Trophoblast cell (in vitro differentiated cells and primary cell): ENCODE measurements around the gene CATSPER4.
A peak's percentile ranks its signal among the peaks of the same experiment; 100 is the strongest.

ENCODE experiments used
- DNase-seq, 2 donors: peaks; one replicate each; pipeline ENCODE4 v3.0.0-alpha.2; 2016
- H2AFZ ChIP-seq: 2 replicates; pipeline ENCODE4 v1.6.1; 2013; ENCODE audit warnings: low read length, moderate library complexity, mild to moderate bottlenecking; ENCODE audit not compliant: insufficient read depth, poor library complexity
- H2AK5ac ChIP-seq: 2 replicates; pipeline ENCODE4 v1.6.1; 2013; ENCODE audit warnings: mild to moderate bottlenecking, low read length
- H2BK120ac ChIP-seq: 2 replicates; pipeline ENCODE4 v1.6.1; 2013; ENCODE audit warnings: low read length, mild to moderate bottlenecking, moderate library complexity; ENCODE audit not compliant: insufficient read depth, poor library complexity
- H2BK12ac ChIP-seq: 2 replicates; pipeline ENCODE4 v1.6.1; 2013; ENCODE audit warnings: mild to moderate bottlenecking, low read length, moderate library complexity
- H2BK5ac ChIP-seq: 2 replicates; pipeline ENCODE4 v1.6.1; 2013; ENCODE audit warnings: low read length, low read depth, moderate library complexity, mild to moderate bottlenecking; ENCODE audit not compliant: poor library complexity
- H3K14ac ChIP-seq: 2 replicates; pipeline ENCODE4 v1.6.1; 2013; ENCODE audit warnings: mild to moderate bottlenecking, low read length
- H3K18ac ChIP-seq: 2 replicates; pipeline ENCODE4 v1.6.1; 2013; ENCODE audit warnings: mild to moderate bottlenecking, low read length
- H3K23ac ChIP-seq: 2 replicates; pipeline ENCODE4 v1.6.1; 2013; ENCODE audit warnings: low read length
- H3K27ac ChIP-seq: 2 replicates; pipeline ENCODE4 v1.5.1; 2013; ENCODE audit warnings: low read depth, mild to moderate bottlenecking, inconsistent platforms, low read length, moderate library complexity
- H3K27me3 ChIP-seq: 2 replicates; pipeline ENCODE4 v1.6.1; 2013; ENCODE audit warnings: inconsistent platforms, mild to moderate bottlenecking, low read length, moderate library complexity; ENCODE audit not compliant: insufficient read depth
- H3K36me3 ChIP-seq, 2 experiments: 1 replicate in 1 of 2; 2 replicates in 1 of 2; pipeline ENCODE4 v1.6.1; 2013; ENCODE audit warnings: low read length in 2 of 2, mild to moderate bottlenecking in 2 of 2, moderate library complexity in 1 of 2; ENCODE audit not compliant: insufficient read depth in 2 of 2, control insufficient read depth in 1 of 2
- H3K4ac ChIP-seq: 2 replicates; pipeline ENCODE4 v1.6.1; 2013; ENCODE audit warnings: low read depth, mild to moderate bottlenecking, low read length, moderate library complexity
- H3K4me1 ChIP-seq, 2 experiments: 1 replicate in 1 of 2; 2 replicates in 1 of 2; pipeline ENCODE4 v1.6.1; 2013; ENCODE audit warnings: low read length in 2 of 2, mild to moderate bottlenecking in 2 of 2, moderate library complexity in 1 of 2; ENCODE audit not compliant: insufficient read depth in 2 of 2, control insufficient read depth in 1 of 2
- H3K4me2 ChIP-seq: 2 replicates; pipeline ENCODE4 v1.6.1; 2013; ENCODE audit warnings: inconsistent platforms, mild to moderate bottlenecking, low read length, moderate library complexity
- H3K4me3 ChIP-seq: 2 replicates; pipeline ENCODE4 v1.5.1; 2013; ENCODE audit warnings: mild to moderate bottlenecking, low read depth, low read length, inconsistent platforms
- H3K79me1 ChIP-seq: one replicate; pipeline ENCODE4 v1.6.1; 2013; ENCODE audit warnings: low read length
- H3K79me2 ChIP-seq: 2 replicates; pipeline ENCODE4 v1.6.1; 2013; ENCODE audit warnings: low read length, mild to moderate bottlenecking; ENCODE audit not compliant: control insufficient read depth, insufficient read depth, poor library complexity
- H3K9ac ChIP-seq: 2 replicates; pipeline ENCODE4 v1.6.1; 2013; ENCODE audit warnings: mild to moderate bottlenecking, low read length
- H3K9me3 ChIP-seq: 2 replicates; pipeline ENCODE4 v1.6.1; 2013; ENCODE audit warnings: low read depth, mild to moderate bottlenecking, control low read depth, inconsistent platforms, low read length; ENCODE audit not compliant: insufficient read depth
- H4K12ac ChIP-seq: 2 replicates; pipeline ENCODE4 v1.6.1; 2013; ENCODE audit warnings: low read depth, mild to moderate bottlenecking, low read length, moderate library complexity
- H4K8ac ChIP-seq: 2 replicates; pipeline ENCODE4 v1.6.1; 2013; ENCODE audit warnings: low read depth, mild to moderate bottlenecking, low read length, moderate library complexity
- H4K91ac ChIP-seq: one replicate; pipeline ENCODE4 v1.6.1; 2013; ENCODE audit warnings: low read depth, mild to moderate bottlenecking, low read length, moderate library complexity
- WGBS: extraction: QIAGEN DNeasy Blood & Tissue Kit; methylation state at CpG from one replicate; pipeline ENCODE4 v1.1.7; 2013; ENCODE audit warnings: missing lambda C conversion rate; ENCODE audit not compliant: insufficient read length, insufficient coverage; ENCODE audit errors: extremely low coverage; 5-methylcytosine and 5-hydroxymethylcytosine counted together

Gene CATSPER4

GRCh38 chr1:26160527-26161414, 29.6 kb upstream of the CATSPER4 start:
- Histone ChIP-seq H3K4me2 (peak overlapping the region; percentile 90), H3K4ac (no peak overlapping the region), H3K79me1 (peaks cover 18% of the 10 kb centered on the region), H3K23ac (no peak overlapping the region), H3K36me3 (no peaks in the 10 kb centered on the region), H4K8ac (peak overlapping the region; percentile 67), H2AFZ (peak overlapping the region; percentile 50), H2AK5ac (peak overlapping the region; percentile 20), H3K9me3 (peaks cover 2% of the 10 kb centered on the region), H4K91ac (no peak overlapping the region), H4K12ac (peak overlapping the region; percentile 61), H3K4me3 (peak overlapping the region; percentile 59), H2BK120ac (no peak overlapping the region), H2BK5ac (no peak overlapping the region), H2BK12ac (peak overlapping the region; percentile 42), H3K27ac (no peak overlapping the region), H3K4me1 (peaks cover 39 to 50% of the 10 kb centered on the region in 2 experiments), H3K9ac (no peak overlapping the region), H3K27me3 (peaks cover 18% of the 10 kb centered on the region), H3K18ac (peak overlapping the region; percentile 62), H3K14ac (peak overlapping the region; percentile 30), H3K79me2 (peaks cover 5% of the 10 kb centered on the region)
- WGBS, result no CpG with 5 or more reads among the region's 18 CpGs
- no peak for DNase-seq

- H3K79me1 ChIP-seq, result peaks cover 15% of the 10 kb centered on the region
- peak overlapping the region; percentile 20 for H2AK5ac ChIP-seq
- H3K36me3 ChIP-seq, result no peaks in the 10 kb centered on the region
- DNase-seq, result peak; percentile 28 to 69
- peaks cover 5% of the 10 kb centered on the region for H3K79me2 ChIP-seq
- H3K27me3 ChIP-seq, result peaks cover 18% of the 10 kb centered on the region
- H3K4me1 ChIP-seq, result peaks cover 31 to 42% of the 10 kb centered on the region in 2 experiments
- H2BK5ac ChIP-seq, result no peak overlapping the region
- peak overlapping the region; percentile 62 for H3K18ac ChIP-seq
- H3K27ac ChIP-seq, result no peak overlapping the region
- H3K4ac ChIP-seq, result no peak overlapping the region
- H2BK12ac ChIP-seq, result peak overlapping the region; percentile 42
- H4K8ac ChIP-seq, result peak overlapping the region; percentile 67
- H2BK120ac ChIP-seq, result peak overlapping the region; percentile 28
- H3K9me3 ChIP-seq, result peaks cover 2% of the 10 kb centered on the region
- H3K14ac ChIP-seq, result peak overlapping the region; percentile 30
- WGBS, result no CpG with 5 or more reads among the region's 98 CpGs
- H3K4me3 ChIP-seq, result peak overlapping the region; percentile 59
- no peak overlapping the region for H3K23ac ChIP-seq
- peak overlapping the region; percentile 61 for H4K12ac ChIP-seq
- peak overlapping the region; percentile 50 for H2AFZ ChIP-seq
- peak overlapping the region; percentile 50 for H4K91ac ChIP-seq
- peak overlapping the region; percentile 90 for H3K4me2 ChIP-seq
- H3K9ac ChIP-seq, result no peak overlapping the region
Measured at GRCh38 chr1:26161415-26162219, 28.8 kb upstream of the CATSPER4 start.

GRCh38 chr1:26162220-26162709, 28.1 kb upstream of the CATSPER4 start:
- WGBS, result no CpG with 5 or more reads among the region's 21 CpGs
- H2AK5ac ChIP-seq, result no peak overlapping the region
- H3K27me3 ChIP-seq, result peaks cover 18% of the 10 kb centered on the region

DNA sequence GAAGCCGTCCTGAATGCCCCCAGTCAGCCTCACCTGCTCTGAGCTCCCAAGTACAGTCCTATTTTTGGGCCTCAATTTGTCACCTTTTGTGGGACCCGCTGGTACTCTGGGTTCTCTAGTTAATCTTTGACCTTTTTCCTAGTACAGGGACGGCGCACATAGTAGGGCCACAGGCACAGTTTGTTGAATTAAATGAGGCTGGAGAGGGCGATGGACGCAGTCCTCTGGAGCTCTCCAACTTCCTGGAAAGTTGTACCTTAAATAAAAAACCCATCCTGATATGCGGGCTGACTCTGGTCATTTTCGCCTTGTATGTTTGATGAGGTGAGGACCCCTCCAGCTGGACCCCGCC, 26.7 kb upstream of the CATSPER4 start:
- no CpG with 5 or more reads among the region's 9 CpGs for WGBS
- no peak overlapping the region for H2BK120ac ChIP-seq
- H4K91ac ChIP-seq, result no peak overlapping the region
- no peak overlapping the region for H2BK5ac ChIP-seq
- H3K9ac ChIP-seq, result no peak overlapping the region
- H3K18ac ChIP-seq, result no peak overlapping the region
- H2AK5ac ChIP-seq, result no peak overlapping the region
- H3K36me3 ChIP-seq, result no peaks in the 10 kb centered on the region
- H3K27ac ChIP-seq, result no peak overlapping the region
- H3K4me1 ChIP-seq, result peaks cover 23 to 32% of the 10 kb centered on the region in 2 experiments
- no peak overlapping the region for H3K4me3 ChIP-seq
- no peak overlapping the region for H2BK12ac ChIP-seq
- peaks cover 18% of the 10 kb centered on the region for H3K27me3 ChIP-seq
- H3K9me3 ChIP-seq, result peaks cover 2% of the 10 kb centered on the region
- peak overlapping the region; percentile 80 for H3K4me2 ChIP-seq
- no peak overlapping the region for H2AFZ ChIP-seq
- no peak overlapping the region for H4K8ac ChIP-seq
- H3K4ac ChIP-seq, result no peak overlapping the region
- peaks cover 10% of the 10 kb centered on the region for H3K79me1 ChIP-seq
- H3K79me2 ChIP-seq, result peaks cover 5% of the 10 kb centered on the region
- H3K14ac ChIP-seq, result no peak overlapping the region
- DNase-seq, result no peak
- H4K12ac ChIP-seq, result no peak overlapping the region
- H3K23ac ChIP-seq, result no peak overlapping the region

More at GRCh38 chr1:26162220-26162709, 28.1 kb upstream of the CATSPER4 start:
- H3K9ac ChIP-seq, result no peak overlapping the region
- H2BK5ac ChIP-seq, result no peak overlapping the region
- no peak overlapping the region for H3K14ac ChIP-seq
- no peak for DNase-seq
- no peak overlapping the region for H4K12ac ChIP-seq
- H4K91ac ChIP-seq, result no peak overlapping the region
- peaks cover 31 to 40% of the 10 kb centered on the region in 2 experiments for H3K4me1 ChIP-seq
- H3K36me3 ChIP-seq, result no peaks in the 10 kb centered on the region
- H3K79me1 ChIP-seq, result peaks cover 15% of the 10 kb centered on the region
- H3K4me3 ChIP-seq, result peak overlapping the region; percentile 49
- H3K18ac ChIP-seq, result no peak overlapping the region
- H3K27ac ChIP-seq, result no peak overlapping the region
- no peak overlapping the region for H3K23ac ChIP-seq
- H4K8ac ChIP-seq, result no peak overlapping the region
- peak overlapping the region; percentile 50 for H2AFZ ChIP-seq
- no peak overlapping the region for H2BK120ac ChIP-seq
- peak overlapping the region; percentile 24 for H2BK12ac ChIP-seq
- H3K9me3 ChIP-seq, result peaks cover 2% of the 10 kb centered on the region
- H3K79me2 ChIP-seq, result peaks cover 5% of the 10 kb centered on the region
- peak overlapping the region; percentile 90 for H3K4me2 ChIP-seq
- H3K4ac ChIP-seq, result no peak overlapping the region
